Ovary (tissue), 9 donors: ENCODE measurements around the gene NOL4. TPM values are rescaled to one million over a fixed set of nuclear protein-coding genes. Genes with fewer than 3 reads are reported as not detected.

ENCODE experiments used
- DNase-seq, 5 donors: peaks; one replicate each; pipeline ENCODE4 v3.0.0-alpha.2; 2019 to 2020
- H3K27ac ChIP-seq, 2 donors: fragments of 200-600 bp; one replicate each; pipeline versions ENCODE4 v1.5.1 to v1.8.0; 2019 to 2022
- H3K27me3 ChIP-seq: fragments of 200-600 bp; one replicate; pipeline ENCODE4 v1.8.0; 2022
- H3K36me3 ChIP-seq: fragments of 200-600 bp; sonication (generic); one replicate; pipeline ENCODE4 v1.5.1; 2019
- H3K4me1 ChIP-seq: one replicate; pipeline ENCODE4 v1.8.1; 2013; ENCODE audit warnings: mild to moderate bottlenecking, moderate library complexity; ENCODE audit not compliant: insufficient read depth
- H3K4me3 ChIP-seq: fragments of 200-600 bp; sonication (generic); one replicate; pipeline ENCODE4 v1.5.1; 2017
- H3K9me3 ChIP-seq, 2 donors: fragments of 200-600 bp in 1 of 2; sonication (generic) in 1 of 2; one replicate each; pipeline versions ENCODE4 v1.5.1 to v1.8.1; 2013 to 2019; ENCODE audit warnings: mild to moderate bottlenecking in 1 of 2, moderate library complexity in 1 of 2
- CTCF ChIP-seq, 3 donors: fragments of 450-650 bp in 2 of 3; fragments of 200-600 bp in 1 of 3; IDR thresholded peaks; one replicate each; pipeline versions ENCODE4 v1.5.1 to v1.8.0; 2016 to 2022; ENCODE audit warnings: antibody characterized with exemption in 3 of 3, mild to moderate bottlenecking in 1 of 3
- EP300 ChIP-seq: sonication (generic); formaldehyde crosslinking; IDR thresholded peaks from one replicate; pipeline ENCODE4 v1.6.1; 2017; ENCODE audit warnings: antibody characterized with exemption
- POLR2A ChIP-seq: fragments of 450-650 bp; IDR thresholded peaks from one replicate; pipeline ENCODE4 v1.6.1; 2017; ENCODE audit warnings: antibody characterized with exemption, mild to moderate bottlenecking, moderate library complexity
- WGBS, 3 donors: extraction: QIAGEN DNeasy Blood & Tissue Kit in 1 of 3; methylation state at CpG; one replicate each; pipeline versions ENCODE4 v1.1.5 to v1.1.7; 2013 to 2017; 5-methylcytosine and 5-hydroxymethylcytosine counted together
- intact Hi-C, 4 donors: fragments of 100-400 bp; cut with DNase I; formaldehyde crosslinking; loops; one replicate each; pipeline versions ENCODE4 v1.11.0 to v1.15.1; 2022 to 2023
- polyA plus RNA-seq, 2 donors: library from polyadenylated mRNA; stranded (reverse); fragments of 200-250 nt in 1 of 2; fragments of 350-450 nt in 1 of 2; fragmentation: Illumina TruSeq in 1 of 2; extraction: RNeasy Lipid Tissue Mini Kit (QIAGEN cat#74804) in 1 of 2; gene quantifications; one replicate each; pipeline ENCODE4 v1.2.3, GENCODE V29; 2013 to 2014
- total RNA-seq, 7 donors: library from RNA; depleted of rRNA in 2 of 7; stranded (reverse); fragments of >200 nt in 2 of 7; fragmentation: NEBNext Ultra II Directional in 3 of 7; extraction: Animal tissue kit (Norgen Biotek cat#: 25700) in 3 of 7; gene quantifications; one replicate each; pipeline versions ENCODE4 v1.1.0 to v1.2.4, GENCODE V29; 2016 to 2023
- donor health status: DM: no; HTN: no; CAD: no; lungs with moderate emphysema.
- donor health status: DM: no; HTN: no; CAD: no.
- donor health status: Bipolar disorder and iron deficiency.
- donor health status: DM: yes; HTN: yes; CAD: no.
- donor health status: DM: no; HTN: no; CAD: no.
- donor health status: DM: yes; HTN: yes; CAD: no.

NOL4 gene
- total and polyA plus RNA-seq, 9 donors, result 0.08 to 0.34 TPM; not detected in 7

DNA sequence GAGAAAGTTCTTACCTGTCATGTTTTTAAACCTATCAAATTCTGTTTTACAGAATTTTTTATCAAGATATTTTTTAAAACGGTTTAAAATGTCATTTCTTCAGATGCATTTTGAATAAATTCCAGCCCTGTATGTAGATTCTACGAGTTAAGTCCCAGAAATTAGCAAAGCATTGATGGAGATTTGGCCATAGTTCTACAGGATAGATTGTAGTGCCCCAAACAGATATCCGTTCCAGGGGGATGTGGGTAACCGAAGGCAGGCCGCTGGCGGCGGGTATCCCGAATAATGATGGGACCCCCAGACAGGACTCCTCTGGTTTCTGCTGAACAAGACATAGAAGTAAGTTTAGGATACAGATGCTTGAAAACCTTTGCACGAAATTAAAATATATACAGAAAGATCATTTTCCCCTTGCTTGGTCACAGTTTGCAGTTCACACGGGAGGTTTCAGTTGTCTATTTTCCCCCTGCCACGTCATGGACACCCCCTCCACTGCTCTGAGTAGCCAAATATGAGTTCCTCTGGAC, 755 bp downstream of the NOL4 start:
- 3 to 4% (median 3%) methylated on average over 11 of the region's 11 CpGs for WGBS, 3 donors
- Histone ChIP-seq H3K9me3 (no peaks in the 10 kb centered on the region), H3K27me3 (no peaks in the 10 kb centered on the region), H3K36me3 (no peaks in the 10 kb centered on the region), H3K27ac (no peak overlapping the region), H3K4me1 (peaks cover 10% of the 10 kb centered on the region), H3K4me3 (no peak overlapping the region)
- TF ChIP-seq POLR2A, result no peak
- TF ChIP-seq CTCF (IDR thresholded peaks at IDR 0.05), result no peak
- TF ChIP-seq EP300, result no peak
- intact Hi-C loops, result no loop called here
- no peak for DNase-seq

- H3K27me3 ChIP-seq, result no peaks in the 10 kb centered on the region
- H3K27ac ChIP-seq, result no peak overlapping the region
- intact Hi-C loops, result no loop called here
- H3K36me3 ChIP-seq, result no peaks in the 10 kb centered on the region
- H3K4me1 ChIP-seq, result peaks cover 10% of the 10 kb centered on the region
- no peak for DNase-seq
- H3K9me3 ChIP-seq, result no peaks in the 10 kb centered on the region
- peak overlapping the region; percentile 23 for H3K4me3 ChIP-seq
- WGBS, 3 donors, result 1 to 4% (median 2%) methylated on average over 48 to 51 of the region's 51 CpGs
- TF ChIP-seq POLR2A, result no peak
- no peak for TF ChIP-seq CTCF (IDR thresholded peaks at IDR 0.05)
- no peak for TF ChIP-seq EP300
These were observed 1.4 kb downstream of the NOL4 start for GRCh38 chr18:34223164-34223892.

DNA sequence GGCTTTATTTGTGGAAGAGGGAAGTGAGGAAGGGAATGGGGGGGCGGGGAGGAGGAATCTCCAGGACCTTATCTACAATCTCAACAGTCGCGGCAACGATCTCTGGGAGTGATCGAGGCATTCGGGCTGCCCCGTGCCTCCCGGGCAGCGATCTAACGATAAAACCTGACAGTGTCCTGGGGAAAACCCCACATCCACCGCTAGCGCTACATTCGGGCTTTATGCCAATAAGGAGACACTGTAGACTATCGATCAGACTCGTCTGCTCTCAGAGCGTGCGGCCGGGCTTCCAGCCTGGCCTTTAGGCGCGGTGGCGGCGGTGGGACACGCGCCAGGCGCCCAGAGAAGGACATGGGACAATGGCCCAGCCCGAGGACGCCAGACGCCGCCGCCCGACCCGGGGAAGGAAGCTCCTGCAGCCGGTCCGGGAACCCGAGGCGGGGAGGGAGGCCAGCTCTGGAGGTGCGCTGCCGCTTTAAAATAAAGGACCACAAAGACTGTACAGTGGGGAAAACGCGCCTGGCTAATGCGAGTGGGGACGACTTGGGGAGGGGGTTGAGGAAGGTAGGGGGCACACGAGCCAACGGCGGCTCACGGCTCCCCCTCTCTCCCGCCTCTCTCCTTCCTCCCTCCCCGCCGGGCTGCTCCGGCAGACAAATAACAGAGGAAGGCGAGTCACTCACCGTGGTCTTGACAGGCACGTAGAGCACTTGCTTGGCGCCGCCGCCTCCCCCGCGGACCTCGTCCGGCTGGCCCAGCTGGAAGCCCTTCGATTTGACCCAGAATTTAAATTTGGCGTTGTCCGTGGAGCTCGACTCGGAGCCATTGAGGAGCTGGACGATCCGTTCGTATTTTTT, 2.2 kb downstream of the NOL4 start:
- Histone ChIP-seq H3K9me3 (no peaks in the 10 kb centered on the region), H3K27ac (no peak overlapping the region), H3K4me1 (peaks cover 10% of the 10 kb centered on the region), H3K27me3 (no peaks in the 10 kb centered on the region), H3K4me3 (peak overlapping the region; percentile 23), H3K36me3 (no peaks in the 10 kb centered on the region)
- intact Hi-C loops, result no loop called here
- TF ChIP-seq POLR2A, result no peak
- TF ChIP-seq EP300, result no peak
- TF ChIP-seq CTCF (IDR thresholded peaks at IDR 0.05), result no peak
- DNase-seq, result no peak
- WGBS, 3 donors, result 0 to 1% (median 1%) methylated on average over 61 to 68 of the region's 68 CpGs

DNA sequence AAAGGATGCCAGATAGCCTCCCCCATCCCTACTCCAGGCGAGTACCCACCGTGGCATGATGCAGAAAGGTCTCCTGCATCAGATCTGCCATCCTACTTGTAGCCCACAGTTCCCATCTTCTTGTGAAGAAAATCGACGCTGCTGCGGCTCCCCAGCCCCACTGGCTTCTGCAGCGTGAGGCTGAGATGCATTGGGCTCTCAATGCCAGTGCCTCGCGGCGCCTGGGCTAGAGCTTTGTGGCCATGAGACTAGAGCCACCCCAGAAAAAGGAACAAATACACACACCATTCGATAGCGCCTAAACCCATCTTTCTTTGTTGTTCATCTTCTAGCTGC, 2.8 kb downstream of the NOL4 start:
- Histone ChIP-seq H3K4me3 (peak overlapping the region; percentile 23), H3K9me3 (no peaks in the 10 kb centered on the region), H3K4me1 (peaks cover 10% of the 10 kb centered on the region), H3K27ac (no peak overlapping the region), H3K36me3 (no peaks in the 10 kb centered on the region), H3K27me3 (no peaks in the 10 kb centered on the region)
- intact Hi-C loops, result no loop called here
- WGBS, 3 donors, result 2% methylated on average over 11 of the region's 11 CpGs
- TF ChIP-seq EP300 (no peak), CTCF (IDR thresholded peaks at IDR 0.05) (no peak), POLR2A (no peak)
- no peak for DNase-seq
